ENCODE data around the gene SUMO2.

DNA sequence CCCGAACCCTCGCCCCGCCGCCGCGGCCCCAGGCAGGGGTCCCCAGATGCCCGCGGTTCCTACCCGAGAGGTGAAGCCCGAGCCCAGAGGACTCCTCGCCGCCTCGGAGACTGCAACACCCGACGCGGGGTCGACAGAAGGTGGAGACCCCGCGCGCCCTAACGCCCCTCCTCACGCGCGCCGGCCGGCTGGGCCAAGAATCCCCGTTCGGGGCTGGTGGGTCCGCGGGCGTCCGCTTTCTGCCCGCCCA, 515 bp downstream of the SUMO2 start:
- TF ChIP-seq, protein P1, sequence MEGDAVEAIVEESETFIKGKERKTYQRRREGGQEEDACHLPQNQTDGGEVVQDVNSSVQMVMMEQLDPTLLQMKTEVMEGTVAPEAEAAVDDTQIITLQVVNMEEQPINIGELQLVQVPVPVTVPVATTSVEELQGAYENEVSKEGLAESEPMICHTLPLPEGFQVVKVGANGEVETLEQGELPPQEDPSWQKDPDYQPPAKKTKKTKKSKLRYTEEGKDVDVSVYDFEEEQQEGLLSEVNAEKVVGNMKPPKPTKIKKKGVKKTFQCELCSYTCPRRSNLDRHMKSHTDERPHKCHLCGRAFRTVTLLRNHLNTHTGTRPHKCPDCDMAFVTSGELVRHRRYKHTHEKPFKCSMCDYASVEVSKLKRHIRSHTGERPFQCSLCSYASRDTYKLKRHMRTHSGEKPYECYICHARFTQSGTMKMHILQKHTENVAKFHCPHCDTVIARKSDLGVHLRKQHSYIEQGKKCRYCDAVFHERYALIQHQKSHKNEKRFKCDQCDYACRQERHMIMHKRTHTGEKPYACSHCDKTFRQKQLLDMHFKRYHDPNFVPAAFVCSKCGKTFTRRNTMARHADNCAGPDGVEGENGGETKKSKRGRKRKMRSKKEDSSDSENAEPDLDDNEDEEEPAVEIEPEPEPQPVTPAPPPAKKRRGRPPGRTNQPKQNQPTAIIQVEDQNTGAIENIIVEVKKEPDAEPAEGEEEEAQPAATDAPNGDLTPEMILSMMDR (IDR thresholded peaks at IDR 0.05) = peak in 3 of 12 donors; percentile 14 to 49 (median 23)
- no peak for TF ChIP-seq POLR2A (IDR thresholded peaks at IDR 0.05)
